Transverse colon (tissue), 4 donors: Measurements from ENCODE around the gene ELSPBP1. TPM values are rescaled to one million over a fixed set of nuclear protein-coding genes. Genes with fewer than 3 reads are reported as not detected.

Experiments used
- DNase-seq: peaks from one replicate; pipeline ENCODE4 v3.0.0-alpha.2; 2019
- H3K27ac ChIP-seq, 4 donors: fragments of 200-600 bp; sonication (generic); 2 replicates each; pipeline ENCODE4 v1.5.1; 2016 to 2018; ENCODE audit warnings: inconsistent platforms in 4 of 4
- H3K27me3 ChIP-seq: fragments of 200-600 bp; sonication (generic); 2 replicates; pipeline ENCODE4 v1.5.1; 2017; ENCODE audit warnings: inconsistent platforms
- H3K36me3 ChIP-seq, 4 donors: fragments of 200-600 bp; sonication (generic); 2 replicates each; pipeline ENCODE4 v1.5.1; 2017 to 2019; ENCODE audit warnings: inconsistent platforms in 4 of 4
- H3K4me1 ChIP-seq, 4 donors: fragments of 200-600 bp; sonication (generic); 2 replicates each; pipeline ENCODE4 v1.5.1; 2017 to 2020; ENCODE audit warnings: inconsistent platforms in 4 of 4
- H3K4me3 ChIP-seq, 4 donors: fragments of 200-600 bp; sonication (generic); 1 replicate in 1 of 4; 2 replicates in 3 of 4; pipeline versions ENCODE4 v1.5.1 to v1.6.1; 2017 to 2019; ENCODE audit warnings: inconsistent platforms in 4 of 4
- H3K9me3 ChIP-seq, 2 donors: fragments of 200-600 bp; sonication (generic); 2 replicates each; pipeline ENCODE4 v1.5.1; 2017 to 2019; ENCODE audit warnings: inconsistent platforms in 2 of 2
- CTCF ChIP-seq, 5 experiments: fragments of 200-600 bp in 3 of 5; fragments of 450-650 bp in 2 of 5; sonication (generic) in 3 of 5; IDR thresholded peaks; 1 replicate in 2 of 5; 2 replicates in 3 of 5; pipeline ENCODE4 v1.5.1; 2016 to 2017; ENCODE audit warnings: antibody characterized with exemption in 5 of 5, inconsistent platforms in 3 of 5, mild to moderate bottlenecking in 2 of 5, moderate library complexity in 1 of 5
- EP300 ChIP-seq: sonication (generic); formaldehyde crosslinking; IDR thresholded peaks from one replicate; pipeline ENCODE4 v1.6.1; 2017; ENCODE audit warnings: antibody characterized with exemption, low read depth
- POLR2A ChIP-seq: fragments of 450-650 bp; IDR thresholded peaks from one replicate; pipeline ENCODE4 v1.6.1; 2016; ENCODE audit warnings: antibody characterized with exemption, mild to moderate bottlenecking, moderate library complexity
- POLR2AphosphoS5 ChIP-seq, 3 donors: sonication (generic); formaldehyde crosslinking; IDR thresholded peaks; one replicate each; pipeline ENCODE4 v1.6.1; 2016; ENCODE audit warnings: antibody characterized with exemption in 3 of 3
- WGBS, 2 donors: methylation state at CpG; one replicate each; pipeline ENCODE4 v1.1.5; 2018; ENCODE audit warnings: low coverage in 1 of 2; 5-methylcytosine and 5-hydroxymethylcytosine counted together
- in situ Hi-C, 4 donors: fragments of 200-750 bp; cut with MboI; loops; one replicate each; pipeline versions ENCODE4 v1.15.0 to v1.15.1; 2017; ENCODE audit warnings: low sequenced_read_pairs in 3 of 4, low pct_ligation_motif_present in 1 of 4, low pct_unique_long_range_greater_than_20kb in 1 of 4
- intact Hi-C: fragments of 100-400 bp; cut with DNase I; formaldehyde crosslinking; loops from one replicate; pipeline ENCODE4 v1.15.1; 2023; ENCODE audit warnings: low total_unique reads
- total RNA-seq, 4 donors: library from RNA; depleted of rRNA; stranded (reverse); fragments of >200 nt; gene quantifications; one replicate each; pipeline ENCODE4 v1.1.0, GENCODE V29; 2016

Gene ELSPBP1
- total RNA-seq, 4 donors from 2014 or later: not detected

GRCh38 chr19:48025480-48025879 lies 31.0 kb downstream of the ELSPBP1 start:
- 72 to 100% methylated on average over 1 to 3 of the region's 3 CpGs for WGBS, 2 donors
- intact Hi-C loops (no loop called here), in situ Hi-C loops (no loop called here)
- no peak overlapping the region for H3K27ac ChIP-seq
- H3K9me3 ChIP-seq: no peaks in the 10 kb centered on the region
- H3K4me1 ChIP-seq: no peaks in the 10 kb centered on the region
- no peak for DNase-seq
- TF ChIP-seq CTCF (IDR thresholded peaks at IDR 0.05): no peak
- H3K27me3 ChIP-seq: peaks cover 3% of the 10 kb centered on the region
- no peak overlapping the region for H3K4me3 ChIP-seq
- no peaks in the 10 kb centered on the region for H3K36me3 ChIP-seq

- DNase-seq: no peak
- Histone ChIP-seq H3K27me3 (peaks cover 6% of the 10 kb centered on the region), H3K36me3 (no peaks in the 10 kb centered on the region), H3K9me3 (no peaks in the 10 kb centered on the region), H3K4me3 (no peak overlapping the region), H3K27ac (no peak overlapping the region), H3K4me1 (no peaks in the 10 kb centered on the region)
- intact Hi-C loops: no loop called here
- in situ Hi-C loops: no loop called here
- no peak for TF ChIP-seq EP300
- TF ChIP-seq POLR2AphosphoS5 (IDR thresholded peaks at IDR 0.05): no peak
- TF ChIP-seq POLR2A: no peak
- TF ChIP-seq CTCF (IDR thresholded peaks at IDR 0.05): no peak
- WGBS, 2 donors: 74 to 78% methylated on average over 1 to 7 of the region's 7 CpGs
These were observed 35.0 kb downstream of the ELSPBP1 start for GRCh38 chr19:48029431-48029830.

DNA sequence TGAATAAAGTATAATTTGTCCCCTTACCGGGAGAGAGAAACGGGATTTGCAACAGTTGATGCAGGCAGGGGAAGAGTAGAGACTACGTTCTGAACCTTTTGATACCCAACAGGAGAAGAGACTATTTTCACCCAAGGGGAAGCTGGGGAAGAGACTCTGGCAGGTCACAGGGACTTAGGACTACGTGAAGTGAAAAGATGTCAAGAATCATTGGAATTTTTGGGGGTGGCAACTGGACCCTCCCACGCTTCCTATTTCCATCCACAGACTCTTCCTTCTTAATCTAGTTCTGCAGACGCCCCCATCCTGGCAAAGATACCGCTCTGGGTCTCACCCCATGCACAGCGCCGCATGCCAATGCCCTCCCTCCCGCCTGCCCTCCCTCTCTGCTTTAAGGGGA lies 35.6 kb downstream of the ELSPBP1 start:
- Histone ChIP-seq H3K9me3 (no peaks in the 10 kb centered on the region), H3K27me3 (peaks cover 6% of the 10 kb centered on the region), H3K4me1 (no peaks in the 10 kb centered on the region), H3K27ac (no peak overlapping the region), H3K36me3 (no peaks in the 10 kb centered on the region), H3K4me3 (no peak overlapping the region)
- 74 to 76% methylated on average over 3 to 10 of the region's 10 CpGs for WGBS, 2 donors
- no peak for DNase-seq
- TF ChIP-seq POLR2AphosphoS5 (IDR thresholded peaks at IDR 0.05): no peak
- TF ChIP-seq POLR2A: no peak
- no peak for TF ChIP-seq EP300
- TF ChIP-seq CTCF (IDR thresholded peaks at IDR 0.05): no peak
- intact Hi-C loops (no loop called here), in situ Hi-C loops (no loop called here)

DNA sequence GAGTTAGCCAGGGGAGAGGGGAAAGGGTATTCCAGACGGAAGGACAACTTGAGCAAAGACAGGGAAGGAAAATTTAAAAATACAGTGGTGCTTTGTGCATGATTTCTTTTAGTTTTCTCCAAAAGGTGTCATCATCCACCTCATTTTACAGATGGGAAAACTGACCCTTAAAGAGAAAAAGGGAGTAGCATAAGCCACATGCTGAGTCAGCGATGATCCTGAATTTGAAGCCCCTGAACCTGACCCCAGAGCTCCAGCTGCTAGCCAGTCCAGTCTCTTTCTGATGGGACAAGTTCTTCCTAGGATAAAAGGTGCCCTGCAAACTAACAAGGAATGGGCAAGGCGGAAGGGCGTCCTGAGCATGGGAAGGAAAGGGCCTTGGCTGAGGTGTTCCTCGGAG lies 39.2 kb downstream of the ELSPBP1 start:
- no peak for DNase-seq
- 61 to 88% methylated on average over 3 to 5 of the region's 5 CpGs for WGBS, 2 donors
- intact Hi-C loops (no loop called here), in situ Hi-C loops (no loop called here)
- Histone ChIP-seq H3K9me3 (peaks cover 5% of the 10 kb centered on the region in 2 donors), H3K27me3 (peaks cover 6% of the 10 kb centered on the region), H3K27ac (no peak overlapping the region), H3K4me3 (no peak overlapping the region), H3K36me3 (no peaks in the 10 kb centered on the region), H3K4me1 (no peaks in the 10 kb centered on the region)
- TF ChIP-seq POLR2A (no peak), CTCF (IDR thresholded peaks at IDR 0.05) (no peak), POLR2AphosphoS5 (IDR thresholded peaks at IDR 0.05) (no peak), EP300 (no peak)
